Suprapubic skin (tissue), 4 donors: ENCODE measurements around the gene SHC3. TPM values are rescaled to one million over a fixed set of nuclear protein-coding genes. Genes with fewer than 3 reads are reported as not detected.

ENCODE experiments used
- DNase-seq, 2 donors: peaks; one replicate each; pipeline ENCODE4 v3.0.0-alpha.2; 2019; ENCODE audit warnings: low spot score in 2 of 2
- H3K27ac ChIP-seq: fragments of 200-600 bp; sonication (generic); one replicate; pipeline ENCODE4 v1.5.1; 2019
- H3K27me3 ChIP-seq: fragments of 200-600 bp; sonication (generic); one replicate; pipeline ENCODE4 v1.5.1; 2019
- H3K36me3 ChIP-seq: fragments of 200-600 bp; sonication (generic); one replicate; pipeline ENCODE4 v1.5.1; 2019
- H3K4me1 ChIP-seq: fragments of 200-600 bp; sonication (generic); one replicate; pipeline ENCODE4 v1.5.1; 2019
- H3K4me3 ChIP-seq: fragments of 200-600 bp; sonication (generic); one replicate; pipeline ENCODE4 v1.5.1; 2019; ENCODE audit warnings: mild to moderate bottlenecking
- H3K9me3 ChIP-seq: fragments of 200-600 bp; sonication (generic); one replicate; pipeline ENCODE4 v1.5.1; 2019
- CTCF ChIP-seq, 2 donors: fragments of 200-600 bp in 1 of 2; fragments of 450-650 bp in 1 of 2; sonication (generic) in 1 of 2; IDR thresholded peaks; one replicate each; pipeline ENCODE4 v1.5.1; 2016 to 2019; ENCODE audit warnings: antibody characterized with exemption in 2 of 2, mild to moderate bottlenecking in 1 of 2, moderate library complexity in 1 of 2
- EP300 ChIP-seq: sonication (generic); formaldehyde crosslinking; IDR thresholded peaks from one replicate; pipeline ENCODE4 v1.6.1; 2017; ENCODE audit warnings: antibody characterized with exemption
- POLR2A ChIP-seq, 2 donors: fragments of 450-650 bp; IDR thresholded peaks; one replicate each; pipeline ENCODE4 v1.6.1; 2017; ENCODE audit warnings: antibody characterized with exemption in 2 of 2, mild to moderate bottlenecking in 2 of 2, moderate library complexity in 2 of 2
- POLR2AphosphoS5 ChIP-seq, 3 donors: sonication (generic); formaldehyde crosslinking; IDR thresholded peaks; one replicate each; pipeline ENCODE4 v1.6.1; 2017; ENCODE audit warnings: antibody characterized with exemption in 3 of 3
- WGBS: methylation state at CpG from one replicate; pipeline ENCODE4 v1.1.5; 2018; 5-methylcytosine and 5-hydroxymethylcytosine counted together
- total RNA-seq, 4 donors: library from RNA; depleted of rRNA; stranded (reverse); fragments of >200 nt; gene quantifications; one replicate each; pipeline ENCODE4 v1.1.0, GENCODE V29; 2016

SHC3 gene
- total RNA-seq, 4 donors from 2014 or later, result 1.7 to 6.0 (median 3.2) TPM

GRCh38 chr9:89059925-89060506 is 118.6 kb downstream of the SHC3 start:
- H3K36me3 ChIP-seq, result no peaks in the 10 kb centered on the region
- DNase-seq, result no peak
- no peaks in the 10 kb centered on the region for H3K27me3 ChIP-seq
- H3K4me1 ChIP-seq, result no peaks in the 10 kb centered on the region
- no peak overlapping the region for H3K27ac ChIP-seq
- 94% methylated on average over 14 of the region's 15 CpGs for WGBS
- no peak overlapping the region for H3K4me3 ChIP-seq
- TF ChIP-seq CTCF (IDR thresholded peaks at IDR 0.05), result no peak
- TF ChIP-seq EP300, result no peak
- TF ChIP-seq POLR2A (IDR thresholded peaks at IDR 0.05), result no peak
- no peak for TF ChIP-seq POLR2AphosphoS5 (IDR thresholded peaks at IDR 0.05)
- H3K9me3 ChIP-seq, result no peaks in the 10 kb centered on the region

GRCh38 chr9:89058906-89059305 is 119.7 kb downstream of the SHC3 start:
- Histone ChIP-seq H3K27ac (no peak overlapping the region), H3K9me3 (no peaks in the 10 kb centered on the region), H3K27me3 (no peaks in the 10 kb centered on the region), H3K36me3 (no peaks in the 10 kb centered on the region), H3K4me1 (no peaks in the 10 kb centered on the region), H3K4me3 (no peak overlapping the region)
- DNase-seq, result no peak
- WGBS, result 89% methylated on average over 12 of the region's 12 CpGs
- TF ChIP-seq POLR2AphosphoS5 (IDR thresholded peaks at IDR 0.05), result no peak
- no peak for TF ChIP-seq POLR2A (IDR thresholded peaks at IDR 0.05)
- no peak for TF ChIP-seq CTCF (IDR thresholded peaks at IDR 0.05)

GRCh38 chr9:89054865-89055495 is 123.6 kb downstream of the SHC3 start:
- TF ChIP-seq CTCF (IDR thresholded peaks at IDR 0.05) (no peak), POLR2A (IDR thresholded peaks at IDR 0.05) (no peak), EP300 (no peak), POLR2AphosphoS5 (IDR thresholded peaks at IDR 0.05) (no peak)

GRCh38 chr9:89053301-89053700 is 125.3 kb downstream of the SHC3 start:
- 88% methylated on average over 5 of the region's 5 CpGs for WGBS
- no peaks in the 10 kb centered on the region for H3K27me3 ChIP-seq
- H3K4me3 ChIP-seq, result no peak overlapping the region
- H3K36me3 ChIP-seq, result no peaks in the 10 kb centered on the region
- no peaks in the 10 kb centered on the region for H3K9me3 ChIP-seq
- H3K27ac ChIP-seq, result no peak overlapping the region
- H3K4me1 ChIP-seq, result no peaks in the 10 kb centered on the region
- TF ChIP-seq CTCF (IDR thresholded peaks at IDR 0.05) (no peak), EP300 (no peak)
- no peak for DNase-seq

More at GRCh38 chr9:89054865-89055495, 123.6 kb downstream of the SHC3 start:
- Histone ChIP-seq H3K27ac (no peak overlapping the region), H3K36me3 (no peaks in the 10 kb centered on the region), H3K4me1 (no peaks in the 10 kb centered on the region), H3K27me3 (no peaks in the 10 kb centered on the region), H3K4me3 (no peak overlapping the region), H3K9me3 (no peaks in the 10 kb centered on the region)
- WGBS, result 78% methylated on average over 7 of the region's 8 CpGs
- no peak for DNase-seq

- Histone ChIP-seq H3K27ac (no peak overlapping the region), H3K36me3 (no peaks in the 10 kb centered on the region), H3K9me3 (no peaks in the 10 kb centered on the region), H3K4me3 (no peak overlapping the region), H3K27me3 (no peaks in the 10 kb centered on the region), H3K4me1 (no peaks in the 10 kb centered on the region)
- TF ChIP-seq POLR2AphosphoS5 (IDR thresholded peaks at IDR 0.05), result no peak
- no peak for TF ChIP-seq POLR2A (IDR thresholded peaks at IDR 0.05)
- TF ChIP-seq CTCF (IDR thresholded peaks at IDR 0.05), result no peak
- no peak for TF ChIP-seq EP300
- no peak for DNase-seq
- WGBS, result 91% methylated on average over 6 of the region's 6 CpGs
Measured at GRCh38 chr9:89052470-89053097, 126.0 kb downstream of the SHC3 start.
